NCI-H2227 (cell line): ENCODE measurements around the gene UVRAG.

Experiments
- DNase-seq: peaks from one replicate; lab custom pipeline; 2025; ENCODE audit not compliant: unreplicated experiment; lab: John Stamatoyannopoulos, UW

Gene UVRAG

GRCh38 chr11:76179147-76179546 lies 364.1 kb downstream of the UVRAG start:
- DNase-seq: no peak

DNA sequence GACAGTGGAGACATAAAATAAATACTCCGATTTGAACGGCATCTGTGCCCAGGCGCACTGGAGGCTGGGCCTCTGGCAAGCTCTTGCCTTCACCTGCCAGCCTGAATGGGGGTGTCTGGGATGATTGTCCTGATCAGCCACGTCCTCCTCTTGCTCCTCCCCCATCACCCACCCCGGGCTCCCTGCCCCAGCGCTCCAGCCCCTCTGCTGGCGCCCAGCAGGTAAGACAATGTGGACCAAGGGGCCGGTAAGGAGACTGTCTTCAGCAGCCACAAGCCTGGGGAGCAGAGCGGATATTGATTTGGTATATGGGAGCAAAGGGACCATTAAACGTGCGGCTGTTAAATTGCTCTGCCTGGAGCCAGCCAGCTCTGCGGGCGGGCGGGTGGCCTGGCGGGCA lies 366.4 kb downstream of the UVRAG start:
- DNase-seq: no peak

- no peak for DNase-seq
Measured at GRCh38 chr11:76184551-76184993, 369.6 kb downstream of the UVRAG start.

- no peak for DNase-seq
Measured at GRCh38 chr11:76185511-76185910, 370.5 kb downstream of the UVRAG start.

DNA sequence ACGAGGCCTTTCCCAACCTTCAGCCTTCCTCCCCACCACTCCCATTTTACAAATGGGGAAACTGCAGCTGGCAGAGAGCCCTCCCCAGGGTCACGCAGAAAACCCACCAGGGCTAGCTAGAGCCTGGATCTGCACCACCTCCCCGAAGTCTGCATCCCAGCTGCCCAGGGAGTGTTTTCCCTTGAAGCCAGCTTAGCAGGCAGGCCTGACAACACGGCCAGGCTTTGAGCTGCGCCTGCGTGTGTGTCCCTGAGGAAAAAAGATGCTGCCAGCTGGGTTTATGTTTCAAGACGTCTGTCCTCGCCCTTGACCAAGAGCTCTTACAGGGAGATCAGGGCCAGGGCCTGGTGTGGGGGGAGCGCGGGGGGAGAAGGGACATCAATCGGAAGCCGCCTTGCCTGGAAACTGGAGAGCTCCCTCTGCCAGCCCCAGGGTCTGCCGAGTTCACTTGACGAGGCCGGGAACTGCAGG lies 371.0 kb downstream of the UVRAG start:
- DNase-seq: peak; percentile 48

DNA sequence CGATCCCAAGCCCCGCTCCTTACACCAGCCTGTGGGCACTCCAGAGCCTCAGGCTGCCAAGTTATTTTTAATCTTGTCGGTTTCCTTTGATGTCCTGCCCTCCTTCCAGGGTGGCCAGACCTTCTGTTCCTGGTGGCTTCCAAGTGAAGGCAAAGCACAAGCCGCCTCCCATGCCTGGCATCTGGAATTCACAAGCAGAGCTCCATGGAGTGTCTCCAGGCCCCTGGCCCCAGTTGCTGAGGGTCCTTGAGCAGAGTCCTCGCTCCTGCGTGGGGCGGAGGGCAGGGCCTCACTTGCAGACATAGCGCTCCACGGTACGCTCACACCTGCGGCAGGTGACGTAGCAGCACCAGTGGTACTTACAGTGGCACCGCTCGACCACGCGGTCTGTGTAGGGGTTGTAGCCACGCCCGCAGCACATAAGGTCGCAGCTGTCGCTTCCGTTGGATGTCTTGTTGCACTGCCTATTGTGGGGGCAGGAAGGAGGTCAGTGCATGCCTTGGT lies 371.8 kb downstream of the UVRAG start:
- no peak for DNase-seq

DNA sequence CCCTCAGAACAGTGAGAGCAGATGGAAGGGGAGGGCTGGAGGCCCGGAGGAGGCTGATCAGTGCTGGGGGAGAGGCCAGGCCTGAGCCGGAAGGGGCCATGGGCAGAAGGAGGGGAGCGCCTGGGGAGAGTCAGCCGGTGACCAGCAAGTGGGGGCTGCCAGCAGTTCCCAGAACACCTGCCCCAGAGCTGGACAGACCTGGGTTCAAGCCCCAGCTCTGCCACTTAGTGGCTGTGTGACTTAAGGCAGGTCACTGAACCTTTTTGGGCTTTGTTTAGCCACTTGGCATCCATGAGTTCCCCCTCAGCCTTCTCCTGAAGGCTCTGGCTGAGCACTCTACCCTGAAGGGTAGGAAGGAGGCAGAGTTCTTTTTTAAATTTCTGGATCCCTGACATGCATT lies 373.9 kb downstream of the UVRAG start:
- no peak for DNase-seq

- DNase-seq: no peak
Measured at GRCh38 chr11:76189682-76190081, 374.7 kb downstream of the UVRAG start.

GRCh38 chr11:76190376-76190775 lies 375.4 kb downstream of the UVRAG start:
- DNase-seq: no peak
